Ammon's horn (tissue), 1 donor: ENCODE results near the gene GALNT9.
A peak's percentile ranks its signal among the peaks of the same experiment; 100 is the strongest.

Source experiments
- DNase-seq: peaks from one replicate; pipeline ENCODE4 v3.0.0-alpha.2; 2016; ENCODE audit warnings: low spot score

Gene GALNT9

GRCh38 chr12:132213359-132214160 is 115.8 kb downstream of the GALNT9 start:
- no peak for DNase-seq

GRCh38 chr12:132211816-132212215 is 117.6 kb downstream of the GALNT9 start:
- no peak for DNase-seq

DNA sequence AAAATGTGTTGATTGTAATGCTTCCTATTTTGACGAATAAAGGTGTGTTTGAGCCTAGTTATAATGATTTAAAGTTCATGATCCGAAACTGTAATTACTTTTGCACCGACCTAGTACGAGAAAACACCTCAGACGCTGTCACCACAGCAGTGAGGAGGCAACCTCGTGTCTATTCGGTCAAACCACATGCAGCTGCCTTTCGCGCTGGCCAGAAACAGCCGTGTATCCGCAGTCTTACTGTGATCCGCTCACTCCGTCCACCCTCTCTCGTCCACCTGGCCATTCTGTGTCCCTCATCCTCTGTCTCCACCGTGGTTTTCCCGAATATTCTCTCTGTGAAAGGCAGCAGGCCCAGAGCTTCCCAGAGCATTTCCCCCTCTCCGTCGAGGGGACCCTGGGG is 118.1 kb downstream of the GALNT9 start:
- DNase-seq, result no peak

- no peak for DNase-seq
Measured at GRCh38 chr12:132210223-132211055, 119.0 kb downstream of the GALNT9 start.

GRCh38 chr12:132209619-132210222 is 119.7 kb downstream of the GALNT9 start:
- no peak for DNase-seq

DNA sequence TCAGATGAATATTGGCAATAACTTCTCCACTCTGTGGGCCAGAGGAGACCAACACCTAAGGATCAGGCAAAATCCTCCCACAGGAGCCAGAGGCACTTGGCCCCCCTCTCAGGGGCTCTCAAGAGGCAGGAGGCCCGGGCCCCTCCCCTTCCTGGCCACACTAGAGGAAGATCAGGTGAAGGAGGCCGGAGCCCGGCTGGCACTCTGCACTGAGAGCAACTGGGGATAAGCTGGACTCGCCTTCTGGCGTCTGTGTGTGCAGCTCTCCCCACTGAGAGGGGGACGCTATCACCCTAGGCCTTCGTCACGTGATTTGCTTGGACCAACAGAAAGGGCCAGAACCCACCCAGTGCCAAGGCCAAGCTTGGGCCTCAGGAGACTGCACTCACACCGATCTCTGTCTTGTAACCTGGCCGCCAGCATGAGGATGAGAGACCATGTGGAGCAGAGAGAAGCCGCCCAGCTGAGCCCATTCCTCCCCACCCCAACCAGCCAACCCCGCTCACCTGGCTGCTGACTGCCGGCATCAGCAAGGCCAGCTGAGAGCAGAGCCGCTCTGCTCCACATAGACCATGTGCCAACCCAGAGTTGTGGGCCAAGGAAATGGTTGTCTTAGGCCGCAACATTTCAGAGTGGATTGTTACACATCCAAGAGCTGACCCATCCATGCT is 121.1 kb downstream of the GALNT9 start:
- no peak for DNase-seq

- no peak for DNase-seq
Measured at GRCh38 chr12:132207083-132207775, 122.2 kb downstream of the GALNT9 start.

DNA sequence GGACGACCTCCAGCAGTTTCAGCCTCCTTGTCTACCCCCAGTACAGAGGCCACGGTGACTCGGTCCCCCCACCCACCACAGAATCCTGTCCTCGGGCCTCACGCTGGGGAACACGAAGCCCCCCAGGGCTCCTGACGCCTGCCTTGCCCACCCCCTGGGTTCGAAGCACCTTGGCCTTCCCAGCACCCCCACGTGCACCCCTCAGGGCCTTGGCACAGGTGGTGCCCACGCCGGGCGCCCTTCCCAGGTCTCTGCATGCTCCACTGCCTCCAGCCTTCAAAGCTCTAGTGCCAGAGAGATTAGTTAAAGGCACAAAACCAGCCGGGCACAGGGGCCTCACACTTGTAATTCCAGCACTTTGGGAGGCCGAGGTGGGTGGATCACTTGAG is 123.3 kb downstream of the GALNT9 start:
- no peak for DNase-seq

GRCh38 chr12:132205271-132206045 is 123.9 kb downstream of the GALNT9 start:
- no peak for DNase-seq

DNA sequence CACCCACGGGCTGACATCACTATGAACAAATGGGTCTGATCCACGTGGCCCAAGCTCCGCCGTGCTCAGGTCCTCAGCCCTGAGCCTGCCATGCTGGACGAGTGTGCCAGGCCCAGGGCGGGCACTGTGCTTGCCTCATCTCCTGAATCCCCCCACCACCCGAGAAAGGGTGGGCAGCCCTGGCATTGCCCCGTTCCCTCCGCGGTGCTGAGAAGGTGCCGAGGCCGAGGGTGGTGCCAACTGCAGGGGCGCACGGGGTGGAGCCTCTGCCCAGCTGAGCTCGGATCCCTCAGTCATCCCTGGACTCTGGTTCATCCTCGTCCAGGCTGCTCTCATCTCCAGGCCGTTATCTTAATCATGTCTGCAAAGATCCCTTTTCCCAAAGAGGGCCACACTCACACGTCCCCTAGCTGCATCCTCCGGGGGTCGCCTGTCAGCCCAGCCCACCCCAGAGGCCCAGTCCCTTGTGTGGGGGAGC is 124.6 kb downstream of the GALNT9 start:
- DNase-seq, result no peak

DNA sequence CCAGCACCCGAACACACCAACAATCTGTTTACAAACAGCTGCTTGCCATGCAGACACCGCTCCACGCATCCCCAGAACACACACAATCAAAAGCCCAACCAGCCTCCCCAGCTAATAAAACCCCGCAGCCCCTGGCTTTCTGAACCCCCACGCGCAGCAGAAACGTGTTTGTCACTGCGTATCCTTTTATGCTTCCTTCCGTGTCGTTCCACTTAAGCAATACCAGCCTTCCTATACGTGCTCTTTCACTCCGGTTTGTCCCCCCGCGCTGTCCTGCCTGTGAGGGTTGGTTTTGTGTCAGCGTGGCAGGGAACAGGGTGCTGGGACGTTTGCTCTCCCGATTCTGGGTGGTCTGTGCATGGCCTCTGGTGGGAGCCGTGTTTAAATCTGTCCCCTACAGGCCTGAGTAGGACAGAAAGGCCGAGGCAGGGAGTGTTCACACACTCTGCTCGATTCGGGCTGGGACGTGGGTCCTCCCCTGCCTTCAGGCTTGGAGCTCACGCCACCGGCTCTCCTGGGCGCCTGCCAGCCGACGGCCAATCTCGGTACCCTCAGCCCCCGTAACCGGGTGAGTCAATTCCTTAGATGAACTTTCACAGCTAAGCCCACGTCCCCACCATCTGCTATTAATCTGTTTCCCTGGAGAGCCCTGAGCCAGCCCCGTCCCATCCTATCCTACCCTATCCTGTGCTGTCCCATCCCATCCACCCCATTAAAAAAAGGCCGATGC is 125.2 kb downstream of the GALNT9 start:
- DNase-seq, result no peak

DNA sequence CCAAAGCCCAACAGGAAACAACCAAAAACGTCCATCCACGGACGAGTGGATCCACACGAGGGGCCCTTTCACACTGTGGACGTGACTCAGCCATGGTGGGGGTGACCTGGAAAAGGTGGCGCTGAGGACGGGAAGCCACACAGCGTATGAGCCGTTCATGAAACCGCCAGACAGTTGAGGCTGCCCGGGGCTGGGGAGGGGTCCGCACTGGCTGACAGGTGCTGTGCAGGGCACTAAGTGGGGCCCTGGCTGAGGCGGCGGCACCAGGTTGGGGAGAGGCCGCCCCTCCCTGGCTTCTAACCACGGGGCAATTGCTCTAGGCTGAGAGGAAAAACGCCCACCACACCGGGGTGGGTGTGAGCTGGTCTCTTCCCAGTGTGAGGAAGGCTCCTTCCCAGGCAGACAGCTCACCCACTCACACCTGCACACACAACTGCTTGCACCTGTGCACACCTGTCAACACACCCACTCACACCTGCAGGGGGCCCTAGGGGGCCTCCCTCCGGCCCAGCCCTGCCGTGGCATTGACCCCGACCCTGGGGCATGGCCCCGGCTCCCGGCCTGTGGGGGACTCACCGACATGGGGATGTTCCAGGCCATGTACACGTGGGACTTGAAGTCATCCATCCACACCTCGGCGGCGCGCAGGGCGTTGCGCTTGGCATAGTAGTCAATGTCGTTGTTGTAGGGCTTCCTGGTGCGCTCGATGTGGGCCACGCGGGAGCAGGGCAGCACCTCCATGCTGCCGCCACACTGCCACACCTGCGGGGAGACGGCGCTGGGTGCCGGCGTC is 126.3 kb downstream of the GALNT9 start:
- no peak for DNase-seq

GRCh38 chr12:132201391-132202120 is 127.8 kb downstream of the GALNT9 start:
- DNase-seq, result no peak

GRCh38 chr12:132200800-132201199 is 128.6 kb downstream of the GALNT9 start:
- DNase-seq, result no peak

GRCh38 chr12:132199526-132200319 is 129.7 kb downstream of the GALNT9 start:
- no peak for DNase-seq

- DNase-seq, result no peak
Measured at GRCh38 chr12:132199101-132199500, 130.3 kb downstream of the GALNT9 start.

DNA sequence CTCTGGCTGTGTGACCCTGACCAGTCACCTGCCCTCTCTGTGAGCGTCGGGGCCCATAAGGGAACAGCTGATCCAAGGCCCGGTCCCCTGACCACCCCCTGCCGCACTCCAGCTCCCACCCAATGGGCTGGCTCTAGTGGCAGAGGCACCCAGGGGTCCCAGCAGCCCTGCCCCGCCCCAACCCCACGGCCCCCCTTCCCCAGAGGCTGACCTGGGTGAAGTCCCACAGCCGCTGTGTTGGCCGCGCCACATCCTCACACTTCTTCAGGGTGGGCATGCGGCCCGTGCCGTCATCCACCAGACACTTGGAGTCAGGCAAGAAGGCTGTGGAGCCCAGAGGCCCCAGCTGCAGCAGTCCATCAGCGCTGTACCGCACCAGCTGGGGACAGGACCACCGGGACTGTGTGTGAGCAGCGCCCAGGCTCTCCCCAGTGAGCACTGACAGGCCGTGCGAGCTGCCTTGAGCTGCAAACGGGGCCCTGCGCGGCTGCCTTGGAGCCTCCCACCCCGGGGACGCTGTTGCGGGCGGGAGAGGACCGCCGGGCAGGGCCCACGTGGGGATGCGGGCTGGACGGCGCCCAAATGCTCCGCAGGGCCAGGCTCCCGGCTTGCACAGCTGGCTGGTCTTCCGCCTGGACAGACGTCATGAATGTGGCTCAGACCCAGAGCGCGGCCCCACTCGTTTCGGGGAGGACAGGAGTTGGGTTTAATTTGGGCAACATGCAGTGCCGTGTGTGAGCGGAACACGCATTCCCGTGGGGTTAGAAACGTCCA is 131.6 kb downstream of the GALNT9 start:
- peak; percentile 69 for DNase-seq
